G401 (cell line): ENCODE measurements around the gene RHOT2. TPM values are rescaled to one million over a fixed set of nuclear protein-coding genes. Genes with fewer than 3 reads are reported as not detected.
A peak's percentile ranks its signal among the peaks of the same experiment; 100 is the strongest.

Experiments used
- DNase-seq: peaks from one replicate; pipeline ENCODE4 v3.0.0-alpha.2; 2015; ENCODE audit warnings: low spot score
- in situ Hi-C: cut with HindIII; loops from 2 replicates; pipeline ENCODE4 v1.10.0; 2016; ENCODE audit warnings: low sequenced_read_pairs, mixed read lengths
- total RNA-seq: library from RNA; depleted of rRNA; stranded (reverse); fragments of >200 nt; shearing (Covaris generic); gene quantifications from 2 replicates; pipeline ENCODE4 v1.2.3, GENCODE V29; 2014

Gene RHOT2
- total RNA-seq, 1 experiment from 2014 or later = 104 TPM

DNA sequence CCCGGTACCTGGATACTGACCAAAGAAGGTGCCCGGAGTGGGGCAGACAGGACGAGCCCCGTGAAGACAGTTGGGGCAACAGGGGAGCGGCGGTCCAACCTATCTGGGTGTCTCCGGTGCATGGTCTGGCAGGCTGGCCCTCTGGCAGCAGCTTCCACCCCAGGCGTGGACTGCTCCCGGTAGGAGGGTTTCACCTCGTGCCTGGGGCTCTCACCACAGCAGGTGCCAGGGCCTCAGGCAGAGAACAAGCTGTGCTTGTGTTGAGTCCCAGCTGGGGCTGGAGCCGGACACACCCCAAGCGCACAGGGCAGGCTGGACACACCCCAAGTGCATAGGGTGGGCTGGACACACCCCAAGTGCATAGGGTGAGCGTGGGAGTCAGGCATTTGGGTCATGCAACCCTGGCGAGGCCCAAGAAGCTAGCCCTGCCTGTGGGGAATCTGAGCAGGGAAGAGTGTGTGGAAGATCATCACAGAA, 39.2 kb downstream of the RHOT2 start:
- in situ Hi-C loops = loop anchor here (25.0 kb wide), 1 partner anchor 155 kb away; no protein-coding TSS in a partner anchor
- DNase-seq = no peak

DNA sequence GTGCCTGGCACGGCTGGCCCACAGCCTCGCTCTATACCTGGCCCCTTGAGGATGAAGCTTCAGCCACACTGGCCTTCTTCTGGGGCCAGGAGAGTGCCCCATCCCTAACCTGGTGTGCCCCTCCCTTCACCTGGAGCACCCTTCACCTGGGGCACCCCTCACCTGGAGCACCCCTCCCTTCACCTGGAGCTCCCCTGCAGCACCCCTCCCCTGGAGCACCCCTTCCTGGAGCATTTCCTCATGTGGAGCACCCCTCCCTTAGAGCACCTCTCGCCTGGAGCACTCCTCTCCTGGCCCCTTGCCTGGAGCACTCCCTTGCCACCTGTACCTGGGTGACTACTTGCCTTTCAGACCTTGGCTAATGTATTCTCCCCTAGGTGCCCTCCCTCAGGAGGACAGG, 40.1 kb downstream of the RHOT2 start:
- DNase-seq = no peak
- in situ Hi-C loops = loop anchor here (25.0 kb wide), 1 partner anchor 154 kb away; no protein-coding TSS in a partner anchor

DNA sequence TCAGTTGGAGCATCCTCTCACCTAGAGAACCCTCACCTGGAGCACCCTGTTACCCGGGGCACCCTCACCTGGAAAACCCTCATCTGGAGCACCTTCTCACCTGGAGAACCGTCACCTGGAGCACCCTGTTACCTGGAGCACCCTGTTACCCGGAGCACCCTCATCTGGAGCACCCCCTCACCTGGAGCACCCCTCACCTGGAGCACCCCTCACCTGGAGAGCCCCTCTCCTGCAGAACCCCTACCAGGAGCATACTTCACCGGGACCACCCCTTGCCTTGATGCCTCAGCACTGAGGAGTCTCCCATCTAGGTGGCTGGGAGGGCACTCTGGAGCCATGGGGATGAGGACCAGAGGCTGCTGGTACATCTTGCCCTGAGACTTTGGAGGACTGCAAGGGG, 41.0 kb downstream of the RHOT2 start:
- no peak for DNase-seq
- in situ Hi-C loops = loop anchor here (25.0 kb wide), 1 partner anchor 153 kb away; no protein-coding TSS in a partner anchor

DNA sequence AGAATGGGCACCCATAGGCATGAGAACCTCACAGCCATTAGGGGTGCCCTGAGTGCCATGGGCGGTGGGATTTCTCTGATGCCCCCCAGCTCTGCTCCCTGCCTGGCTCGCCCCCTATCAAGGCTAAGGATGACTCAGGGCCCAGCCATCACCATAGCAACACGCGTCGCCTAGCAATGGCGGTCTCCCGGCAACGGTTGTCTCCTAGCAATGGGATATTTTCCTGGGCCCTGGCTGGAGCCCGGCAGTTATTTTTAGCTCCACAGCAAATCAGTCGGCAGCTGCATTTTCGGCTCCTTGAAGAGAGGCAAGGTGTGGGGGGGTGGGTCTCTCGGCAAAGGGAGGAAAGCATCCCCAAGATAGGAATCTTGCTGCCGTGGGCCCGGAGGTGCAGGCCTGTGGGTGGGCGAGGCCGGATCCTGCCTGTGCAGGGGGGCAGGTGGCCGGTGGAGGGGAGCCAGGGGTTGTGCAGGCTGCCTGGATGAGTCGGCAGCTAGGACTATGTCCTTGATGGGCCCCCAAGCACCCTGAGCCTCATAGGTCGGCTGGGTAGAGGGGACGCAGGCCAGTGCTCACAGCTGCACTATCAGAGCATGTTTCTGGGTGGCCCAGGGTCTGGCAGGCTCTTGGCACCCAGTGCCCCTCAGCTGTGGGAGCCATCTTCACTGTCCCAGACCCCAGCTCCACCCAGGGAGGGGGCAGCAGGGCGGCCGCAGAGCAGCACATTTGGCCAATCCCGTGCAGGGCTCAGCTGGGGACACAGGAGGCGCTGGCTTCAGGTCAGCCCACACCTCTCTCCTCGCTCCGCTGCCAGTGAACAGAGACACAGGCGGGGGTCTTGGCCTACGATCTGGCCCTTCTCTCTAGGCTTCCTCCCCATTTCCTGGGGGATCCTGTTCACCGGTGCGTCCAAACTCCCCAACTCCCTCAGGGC, 41.9 kb downstream of the RHOT2 start:
- DNase-seq = peak; percentile 98
- in situ Hi-C loops = loop anchor here (10.0 to 25.0 kb wide), 2 partner anchors 152 to 265 kb away; partner anchors contain the start of gene LMF1

DNA sequence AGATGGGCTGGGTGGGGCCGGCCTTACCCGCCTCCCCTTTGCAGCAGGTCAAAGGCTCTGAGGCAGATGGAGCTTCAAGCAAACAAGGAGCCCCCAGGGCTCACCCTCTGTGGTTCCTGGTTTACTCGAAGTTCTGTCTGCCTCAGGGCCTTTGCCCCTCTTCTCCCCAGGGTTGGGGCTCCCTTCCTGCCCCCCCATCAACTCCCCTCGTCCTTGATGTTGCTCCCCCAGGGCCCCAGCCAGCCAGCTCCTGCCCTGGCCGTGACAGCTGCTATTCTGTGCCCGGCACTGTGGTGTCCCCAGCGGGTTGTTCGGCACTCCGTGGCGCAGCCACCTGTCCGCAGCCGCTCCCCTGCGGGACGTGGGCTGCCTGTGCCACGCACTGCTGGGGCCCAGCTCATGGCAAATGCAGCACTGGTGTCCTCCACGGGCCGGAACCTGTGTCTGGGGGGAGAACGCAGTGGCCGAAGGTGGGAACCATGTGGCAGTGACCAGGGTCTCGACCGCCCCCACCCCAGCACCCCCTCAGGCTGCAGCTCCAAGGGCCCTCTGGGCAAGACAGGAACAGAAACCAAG, 42.7 kb downstream of the RHOT2 start:
- DNase-seq = no peak
- in situ Hi-C loops = loop anchor here (10.0 to 25.0 kb wide), 2 partner anchors 152 to 264 kb away; partner anchors contain the start of gene LMF1

DNA sequence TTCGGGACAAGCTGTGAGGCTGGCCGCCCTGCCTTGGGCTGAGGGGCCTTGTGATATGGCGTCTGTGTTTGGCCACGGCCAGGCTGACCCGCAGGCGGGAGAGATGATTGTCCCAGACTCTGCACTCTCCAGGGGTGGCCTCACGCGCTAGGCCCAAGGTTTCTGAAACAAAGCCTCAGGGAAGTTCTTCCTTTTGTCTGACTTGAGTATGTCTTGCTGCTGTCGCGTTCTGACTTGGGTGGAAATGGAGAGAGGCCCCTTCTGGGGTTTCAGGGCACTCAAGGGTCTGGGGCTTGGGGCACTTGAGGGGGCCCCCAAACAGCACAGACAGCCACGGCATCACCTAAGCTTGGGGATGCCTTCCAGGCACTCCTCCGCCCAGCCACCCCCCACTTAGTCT, 43.2 kb downstream of the RHOT2 start:
- in situ Hi-C loops = loop anchor here (10.0 to 25.0 kb wide), 2 partner anchors 151 to 264 kb away; partner anchors contain the start of gene LMF1
- no peak for DNase-seq

DNA sequence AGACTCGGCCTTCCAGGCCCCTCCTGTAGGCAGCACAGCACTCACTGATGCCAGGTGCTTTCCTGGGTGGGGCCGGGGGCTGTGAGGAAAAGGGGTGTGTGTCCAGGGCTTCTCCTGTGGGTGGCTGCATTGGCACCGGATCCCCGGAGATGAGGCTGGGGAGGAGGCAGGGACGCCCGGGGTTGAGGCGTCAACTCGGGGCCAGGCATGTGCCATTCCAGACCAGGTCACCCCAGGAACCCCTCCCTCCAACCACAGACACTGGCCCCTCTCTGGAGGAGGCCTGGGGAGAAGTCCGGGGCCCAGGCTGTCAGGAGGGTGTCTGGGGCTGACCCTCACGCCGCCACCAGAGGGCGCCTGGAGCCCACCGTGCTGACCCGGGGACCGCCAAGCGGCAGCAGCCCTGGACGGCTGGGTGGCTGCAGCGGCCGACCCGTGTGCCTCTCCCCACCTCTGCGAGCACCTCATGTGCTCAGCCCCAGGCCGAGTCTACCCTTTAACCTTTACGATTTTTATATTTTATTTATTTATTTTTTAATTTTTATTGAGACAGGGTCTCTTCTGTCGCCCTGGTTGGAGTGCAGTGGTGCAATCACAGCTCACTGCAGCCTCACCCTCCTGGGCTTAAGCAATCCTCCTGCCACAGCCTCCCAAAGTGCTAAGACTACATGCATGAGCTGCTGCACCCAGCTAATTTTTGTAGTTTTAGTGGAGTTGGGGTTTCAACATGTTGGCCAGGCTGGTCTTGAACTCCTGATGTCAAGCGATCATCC, 43.8 kb downstream of the RHOT2 start:
- in situ Hi-C loops = loop anchor here (10.0 to 25.0 kb wide), 2 partner anchors 151 to 263 kb away; partner anchors contain the start of gene LMF1
- DNase-seq = peak; percentile 78

DNA sequence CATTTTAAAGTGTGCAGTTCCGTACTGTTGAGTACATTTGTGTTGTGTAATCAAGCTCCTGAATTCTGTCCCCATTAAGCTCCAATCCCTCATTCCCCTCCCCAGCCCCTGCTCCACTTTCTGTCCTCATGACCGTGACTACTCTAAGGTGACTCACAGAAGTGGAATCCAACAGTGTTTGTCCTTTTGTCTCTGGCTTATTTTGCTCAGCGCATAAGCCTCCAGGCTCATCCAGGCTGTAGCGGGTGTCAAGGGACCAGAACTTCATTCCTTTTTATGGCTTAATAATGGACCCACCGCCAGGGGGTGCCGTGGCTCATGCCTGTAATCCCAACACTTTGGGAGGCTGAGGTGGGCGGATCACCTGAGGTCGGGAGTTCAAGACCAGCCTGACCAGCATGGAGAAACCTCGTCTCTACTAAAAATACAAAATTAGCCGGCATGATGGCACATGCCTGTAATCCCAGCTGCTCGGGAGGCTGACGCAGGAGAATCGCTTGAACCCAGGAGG, 44.9 kb downstream of the RHOT2 start:
- DNase-seq = peak; percentile 63
- in situ Hi-C loops = loop anchor here (10.0 to 25.0 kb wide), 2 partner anchors 150 to 262 kb away; partner anchors contain the start of gene LMF1

DNA sequence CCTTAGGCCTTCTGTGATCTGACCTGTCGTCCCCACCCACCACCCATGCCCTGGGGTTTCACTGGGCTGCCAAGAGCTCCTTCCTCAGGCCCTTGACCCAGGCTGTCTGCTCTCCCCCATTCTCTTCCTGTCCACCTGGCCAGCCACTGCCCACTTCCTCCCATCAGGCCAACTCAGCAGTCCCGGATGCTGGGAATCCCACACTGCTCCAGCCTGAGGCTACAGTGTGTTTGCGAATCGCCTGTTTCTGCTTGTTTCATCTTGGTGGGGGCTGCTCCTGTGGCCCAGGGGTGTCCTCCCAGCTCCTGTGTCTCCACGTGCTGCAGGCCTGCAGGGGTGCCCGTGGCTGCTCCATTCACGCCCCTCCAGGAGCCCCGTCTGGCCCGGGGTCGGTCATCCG, 46.1 kb downstream of the RHOT2 start:
- in situ Hi-C loops = loop anchor here (10.0 to 25.0 kb wide), 2 partner anchors 148 to 261 kb away; partner anchors contain the start of gene LMF1
- no peak for DNase-seq

DNA sequence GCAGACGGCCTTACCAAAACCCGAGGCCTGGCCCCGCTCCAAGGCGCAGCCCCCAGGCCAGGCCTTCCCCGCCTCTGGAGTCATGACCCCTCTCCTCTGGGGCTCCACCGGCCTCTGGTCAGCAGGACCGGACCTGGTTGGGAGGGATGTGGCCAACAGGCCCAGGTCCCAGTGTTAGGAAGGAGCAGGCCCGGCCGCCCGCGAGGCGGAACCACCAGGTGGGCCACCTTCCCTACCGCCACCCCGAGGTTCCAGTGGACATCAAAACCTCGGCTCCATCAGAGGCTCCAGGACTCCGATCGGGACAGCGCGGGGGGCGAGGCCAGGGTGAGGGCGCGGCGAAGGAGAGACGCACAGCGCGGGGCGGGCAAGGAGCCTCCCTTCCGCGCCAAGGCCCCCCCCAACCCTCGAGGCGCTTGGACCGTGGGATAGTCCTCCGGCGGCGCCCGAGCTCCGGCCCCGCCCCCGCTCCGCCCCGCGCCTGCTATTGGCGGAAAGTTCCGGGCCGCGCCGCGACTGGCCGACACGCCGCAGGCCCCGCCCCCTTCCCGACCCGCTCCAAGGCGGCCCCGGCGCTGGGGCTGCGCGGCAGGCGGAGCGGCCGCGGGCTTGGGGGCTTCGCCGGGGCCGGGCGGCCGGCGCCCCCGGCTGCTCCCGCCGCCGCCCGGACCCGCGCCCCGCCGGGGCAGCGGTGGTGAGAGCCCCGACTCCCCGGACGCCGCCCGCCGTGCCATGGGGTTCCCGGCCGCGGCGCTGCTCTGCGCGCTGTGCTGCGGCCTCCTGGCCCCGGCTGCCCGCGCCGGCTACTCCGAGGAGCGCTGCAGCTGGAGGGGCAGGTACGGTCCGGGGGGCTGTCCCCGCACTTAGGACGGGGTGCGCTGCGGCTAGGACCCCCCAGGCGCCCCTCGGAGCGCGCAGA, 46.9 kb downstream of the RHOT2 start, which contains the start of gene METRN:
Gene METRN (plus strand): TSS at position 561 of the 919 bp plus-strand sequence. CDS start 172 bp downstream, at position 733.
- in situ Hi-C loops = loop anchor here (10.0 to 25.0 kb wide), 2 partner anchors 147 to 260 kb away; partner anchors contain the start of gene LMF1
- peak; percentile 85 for DNase-seq

DNA sequence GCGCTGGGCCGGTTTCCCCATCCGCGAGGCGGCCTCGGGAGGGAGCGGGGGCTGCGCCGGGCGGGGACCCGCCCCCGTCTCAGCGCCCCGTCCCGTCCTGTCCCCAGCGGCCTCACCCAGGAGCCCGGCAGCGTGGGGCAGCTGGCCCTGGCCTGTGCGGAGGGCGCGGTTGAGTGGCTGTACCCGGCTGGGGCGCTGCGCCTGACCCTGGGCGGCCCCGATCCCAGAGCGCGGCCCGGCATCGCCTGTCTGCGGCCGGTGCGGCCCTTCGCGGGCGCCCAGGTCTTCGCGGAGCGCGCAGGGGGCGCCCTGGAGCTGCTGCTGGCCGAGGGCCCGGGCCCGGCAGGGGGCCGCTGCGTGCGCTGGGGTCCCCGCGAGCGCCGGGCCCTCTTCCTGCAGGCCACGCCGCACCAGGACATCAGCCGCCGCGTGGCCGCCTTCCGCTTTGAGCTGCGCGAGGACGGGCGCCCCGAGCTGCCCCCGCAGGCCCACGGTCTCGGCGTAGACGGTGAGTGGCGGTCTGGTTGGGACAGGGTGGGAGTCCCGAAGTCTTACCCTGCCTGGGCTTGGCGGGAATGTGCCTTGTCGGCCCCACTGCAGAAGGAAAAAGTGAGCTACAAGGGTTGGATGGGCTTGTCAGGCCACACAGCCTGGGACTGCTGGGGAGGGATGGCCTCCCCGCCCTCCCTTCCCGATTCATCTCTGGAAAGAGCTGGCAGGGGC, 47.7 kb downstream of the RHOT2 start:
- no peak for DNase-seq
- in situ Hi-C loops = loop anchor here (10.0 to 25.0 kb wide), 2 partner anchors 147 to 259 kb away; partner anchors contain the start of gene LMF1

DNA sequence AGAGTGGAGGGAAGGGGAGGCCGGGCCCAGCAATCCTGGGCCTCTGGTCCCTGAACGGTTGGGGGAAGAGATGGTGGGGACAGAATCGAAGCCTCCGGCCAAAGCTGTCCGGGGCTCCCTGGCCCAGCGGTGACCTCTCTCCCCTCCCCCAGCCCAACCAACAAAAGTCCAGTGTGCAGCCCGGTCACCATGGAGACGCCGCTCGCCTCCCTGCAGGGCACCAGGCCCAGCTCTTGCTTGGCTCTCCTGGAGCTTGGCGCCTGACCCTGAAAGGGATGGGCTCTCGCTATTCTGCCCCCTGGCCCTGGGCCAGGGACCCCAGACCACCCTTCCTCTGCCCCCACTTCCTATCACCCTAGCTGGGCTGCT, 48.3 kb downstream of the RHOT2 start:
- in situ Hi-C loops = loop anchor here (10.0 to 25.0 kb wide), 2 partner anchors 146 to 259 kb away; partner anchors contain the start of gene LMF1
- peak; percentile 80 for DNase-seq

DNA sequence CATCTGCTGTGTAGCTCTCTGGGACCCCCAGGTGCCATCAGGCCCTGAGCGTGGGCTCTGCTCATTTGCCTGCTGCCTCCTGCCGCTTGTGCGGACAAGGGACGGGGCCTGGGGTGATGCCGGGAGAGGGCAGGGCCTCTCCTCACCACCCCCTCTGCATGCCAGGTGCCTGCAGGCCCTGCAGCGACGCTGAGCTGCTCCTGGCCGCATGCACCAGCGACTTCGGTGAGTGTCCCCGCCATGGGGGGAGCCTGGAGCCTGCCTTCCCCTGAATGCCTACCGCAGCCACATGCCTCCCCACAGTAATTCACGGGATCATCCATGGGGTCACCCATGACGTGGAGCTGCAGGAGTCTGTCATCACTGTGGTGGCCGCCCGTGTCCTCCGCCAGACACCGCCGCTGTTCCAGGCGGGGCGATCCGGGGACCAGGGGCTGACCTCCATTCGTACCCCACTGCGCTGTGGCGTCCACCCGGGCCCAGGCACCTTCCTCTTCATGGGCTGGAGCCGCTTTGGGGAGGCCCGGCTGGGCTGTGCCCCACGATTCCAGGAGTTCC, 48.9 kb downstream of the RHOT2 start:
- DNase-seq = no peak
- in situ Hi-C loops = loop anchor here (10.0 to 25.0 kb wide), 2 partner anchors 145 to 258 kb away; partner anchors contain the start of gene LMF1

DNA sequence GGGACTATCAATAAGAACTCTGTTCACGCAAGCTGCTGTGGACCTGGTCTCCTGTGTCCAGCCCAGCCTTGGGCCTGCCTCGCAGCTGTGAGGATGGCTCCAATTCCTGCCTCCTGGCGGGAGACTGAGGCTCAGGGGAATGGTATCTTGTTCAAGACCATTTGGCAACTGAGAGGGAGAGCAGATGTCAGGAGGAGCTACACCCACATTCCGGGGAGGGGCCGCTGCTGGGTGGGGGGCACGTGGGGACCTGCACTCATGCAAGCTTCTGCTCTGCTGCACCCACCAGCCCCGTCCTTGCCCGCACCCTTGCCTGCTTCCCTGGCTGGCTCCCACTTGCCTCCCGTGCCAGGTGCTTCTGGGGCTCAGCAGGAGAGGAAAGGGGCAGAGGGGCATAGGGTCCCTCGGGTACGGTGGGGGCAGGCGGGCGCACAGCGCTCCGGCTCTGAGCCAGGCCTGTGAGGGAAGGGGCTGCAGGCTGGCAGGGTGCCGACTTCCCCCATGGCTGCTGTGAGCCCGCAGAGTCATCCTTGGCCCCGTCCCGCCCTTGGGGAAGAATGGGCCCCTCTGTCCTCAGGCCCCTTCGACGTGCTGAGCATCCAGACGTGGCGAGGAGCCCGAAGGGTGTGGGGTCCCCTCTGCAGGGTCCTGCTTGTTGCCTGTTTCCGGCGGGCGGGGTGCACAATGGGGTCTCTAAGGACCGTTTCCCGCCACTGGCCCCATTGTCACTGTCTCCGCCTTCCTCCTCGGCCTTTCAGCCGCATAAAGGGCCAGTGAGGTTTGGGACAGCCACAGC, 49.7 kb downstream of the RHOT2 start:
- in situ Hi-C loops = loop anchor here (10.0 to 25.0 kb wide), 2 partner anchors 145 to 257 kb away; partner anchors contain the start of gene LMF1
- no peak for DNase-seq

DNA sequence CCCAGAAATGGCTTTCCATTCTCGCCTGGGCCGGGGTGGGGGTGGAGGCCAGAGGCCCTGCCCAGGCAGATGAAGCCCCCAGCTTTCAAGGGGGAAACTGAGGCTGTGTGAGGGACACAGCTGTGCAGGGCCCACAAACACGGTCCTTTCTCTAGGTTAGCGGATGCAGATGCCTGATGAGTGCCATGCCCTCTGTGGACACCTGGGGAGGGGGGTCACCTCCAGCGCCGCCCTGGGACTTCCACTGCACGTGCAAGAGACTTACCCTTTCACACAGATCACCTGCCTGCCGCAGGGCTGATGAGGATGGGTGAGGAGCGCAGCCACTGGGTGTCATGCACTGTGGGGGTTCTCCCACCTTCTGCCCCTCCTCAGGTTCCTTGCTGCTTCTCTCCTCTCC, 50.5 kb downstream of the RHOT2 start:
- DNase-seq = no peak
- in situ Hi-C loops = loop anchor here (10.0 to 25.0 kb wide), 2 partner anchors 144 to 256 kb away; partner anchors contain the start of gene LMF1
